ENCODE results near the gene COPZ2. TPM values are rescaled to one million over a fixed set of nuclear protein-coding genes. Genes with fewer than 3 reads are reported as not detected.

COPZ2 gene
- total RNA-seq, 1 donor from 2014 or later = 49.4 TPM

DNA sequence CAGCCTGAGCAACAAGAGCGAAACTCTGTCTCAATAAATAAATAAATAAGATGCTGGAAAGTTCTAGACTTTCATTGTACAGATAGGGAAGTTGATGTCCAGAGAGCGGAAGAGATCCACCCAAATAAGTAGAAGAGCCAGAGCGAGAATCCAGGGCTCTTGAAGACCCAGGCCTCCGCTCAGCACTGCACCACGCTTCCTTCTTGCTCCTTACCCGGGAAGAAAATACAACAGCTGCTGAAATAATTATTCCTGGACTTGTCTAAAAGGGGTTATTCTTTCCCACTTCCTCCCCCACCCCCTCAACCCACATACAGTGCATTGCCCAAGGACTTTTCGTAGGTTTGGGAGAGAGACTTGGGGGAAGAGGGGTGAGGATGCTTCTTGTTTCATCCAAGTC lies 40.0 kb downstream of the COPZ2 start:
- Mint-ChIP-seq H3K4me3 (ENCODE audit: unreplicated experiment) (no peak overlapping the region), H3K9me3 (ENCODE audit: unreplicated experiment) (no peaks in the 10 kb centered on the region), H3K4me1 (ENCODE audit: unreplicated experiment) (peaks cover 5% of the 10 kb centered on the region)

DNA sequence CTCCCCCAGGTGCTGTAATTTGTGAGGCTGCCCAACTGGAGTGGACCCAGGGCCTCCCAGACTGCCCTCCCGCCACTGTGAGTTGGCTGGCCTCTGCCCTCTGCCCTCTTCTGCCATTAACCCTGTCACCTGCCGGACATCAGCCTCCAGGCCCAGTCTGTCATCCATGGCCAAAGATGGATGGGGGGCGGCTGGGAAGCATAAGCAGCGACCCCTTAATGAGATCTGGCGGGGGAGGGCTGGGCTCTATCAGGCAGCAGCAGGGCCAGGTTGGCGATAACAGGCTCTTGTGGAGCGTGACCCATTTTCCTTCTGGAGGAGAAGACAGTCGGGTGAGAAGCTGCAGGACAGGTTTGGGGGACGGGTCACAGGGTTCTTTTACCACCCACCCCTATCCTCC lies 41.4 kb downstream of the COPZ2 start:
- Mint-ChIP-seq H3K9me3 (ENCODE audit: unreplicated experiment) (no peaks in the 10 kb centered on the region), H3K4me1 (ENCODE audit: unreplicated experiment) (no peaks in the 10 kb centered on the region), H3K27me3 (ENCODE audit: unreplicated experiment) (peaks cover 6% of the 10 kb centered on the region), H3K36me3 (ENCODE audit: unreplicated experiment) (no peaks in the 10 kb centered on the region), H3K27ac (ENCODE audit: unreplicated experiment) (no peak overlapping the region), H3K4me3 (ENCODE audit: unreplicated experiment) (no peak overlapping the region)
- DNase-seq (ENCODE audit: extremely low spot score, unreplicated experiment) = no peak
- TF ChIP-seq, protein P1, sequence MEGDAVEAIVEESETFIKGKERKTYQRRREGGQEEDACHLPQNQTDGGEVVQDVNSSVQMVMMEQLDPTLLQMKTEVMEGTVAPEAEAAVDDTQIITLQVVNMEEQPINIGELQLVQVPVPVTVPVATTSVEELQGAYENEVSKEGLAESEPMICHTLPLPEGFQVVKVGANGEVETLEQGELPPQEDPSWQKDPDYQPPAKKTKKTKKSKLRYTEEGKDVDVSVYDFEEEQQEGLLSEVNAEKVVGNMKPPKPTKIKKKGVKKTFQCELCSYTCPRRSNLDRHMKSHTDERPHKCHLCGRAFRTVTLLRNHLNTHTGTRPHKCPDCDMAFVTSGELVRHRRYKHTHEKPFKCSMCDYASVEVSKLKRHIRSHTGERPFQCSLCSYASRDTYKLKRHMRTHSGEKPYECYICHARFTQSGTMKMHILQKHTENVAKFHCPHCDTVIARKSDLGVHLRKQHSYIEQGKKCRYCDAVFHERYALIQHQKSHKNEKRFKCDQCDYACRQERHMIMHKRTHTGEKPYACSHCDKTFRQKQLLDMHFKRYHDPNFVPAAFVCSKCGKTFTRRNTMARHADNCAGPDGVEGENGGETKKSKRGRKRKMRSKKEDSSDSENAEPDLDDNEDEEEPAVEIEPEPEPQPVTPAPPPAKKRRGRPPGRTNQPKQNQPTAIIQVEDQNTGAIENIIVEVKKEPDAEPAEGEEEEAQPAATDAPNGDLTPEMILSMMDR (IDR thresholded peaks at IDR 0.05) = no peak

More for the DNA sequence above, 40.0 kb downstream of the COPZ2 start:
- TF ChIP-seq, protein P1 (IDR thresholded peaks at IDR 0.05) = no peak
- no peak for DNase-seq (ENCODE audit: extremely low spot score, unreplicated experiment)
- Mint-ChIP-seq H3K27me3 (ENCODE audit: unreplicated experiment) (peaks cover 4% of the 10 kb centered on the region), H3K36me3 (ENCODE audit: unreplicated experiment) (no peaks in the 10 kb centered on the region), H3K27ac (ENCODE audit: unreplicated experiment) (no peak overlapping the region)

DNA sequence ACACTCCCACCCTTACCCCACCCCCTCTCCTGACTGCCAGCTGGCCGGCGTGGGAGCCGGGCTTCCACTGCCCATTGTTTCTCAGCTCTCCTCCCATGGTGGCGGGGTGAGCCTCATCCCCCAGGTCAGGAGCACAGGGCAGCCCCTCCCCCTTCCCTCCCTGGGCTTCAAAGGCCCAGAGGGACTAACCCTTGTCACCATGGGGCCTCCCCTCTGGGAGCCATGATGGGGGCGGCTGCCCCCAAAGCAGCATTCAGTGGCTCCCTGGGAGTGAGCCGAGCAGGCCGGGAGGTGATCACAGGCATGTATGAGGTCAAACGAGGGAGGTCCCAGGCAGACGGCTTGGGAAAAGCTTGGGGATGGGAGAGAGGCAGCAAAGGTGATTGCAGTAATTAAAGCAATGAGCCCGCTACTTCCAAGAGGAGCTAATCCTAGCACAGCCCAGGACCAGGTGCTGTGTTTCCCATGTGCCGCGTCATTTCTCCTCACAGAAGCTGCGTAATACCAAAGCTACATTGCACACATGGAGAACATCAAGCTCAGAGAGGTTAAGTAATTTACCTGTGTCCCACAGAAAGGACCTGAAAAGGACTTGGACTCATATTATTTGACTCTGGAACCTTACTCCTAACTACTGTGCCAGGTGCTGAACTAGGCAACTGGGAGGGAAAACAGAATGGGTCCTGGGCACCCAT lies 42.2 kb downstream of the COPZ2 start:
- Mint-ChIP-seq H3K4me1 (ENCODE audit: unreplicated experiment) (no peaks in the 10 kb centered on the region), H3K36me3 (ENCODE audit: unreplicated experiment) (no peaks in the 10 kb centered on the region), H3K4me3 (ENCODE audit: unreplicated experiment) (no peak overlapping the region), H3K27me3 (ENCODE audit: unreplicated experiment) (peaks cover 6% of the 10 kb centered on the region), H3K9me3 (ENCODE audit: unreplicated experiment) (no peaks in the 10 kb centered on the region), H3K27ac (ENCODE audit: unreplicated experiment) (no peak overlapping the region)
- TF ChIP-seq, protein P1 (IDR thresholded peaks at IDR 0.05) = no peak
- DNase-seq (ENCODE audit: extremely low spot score, unreplicated experiment) = no peak

DNA sequence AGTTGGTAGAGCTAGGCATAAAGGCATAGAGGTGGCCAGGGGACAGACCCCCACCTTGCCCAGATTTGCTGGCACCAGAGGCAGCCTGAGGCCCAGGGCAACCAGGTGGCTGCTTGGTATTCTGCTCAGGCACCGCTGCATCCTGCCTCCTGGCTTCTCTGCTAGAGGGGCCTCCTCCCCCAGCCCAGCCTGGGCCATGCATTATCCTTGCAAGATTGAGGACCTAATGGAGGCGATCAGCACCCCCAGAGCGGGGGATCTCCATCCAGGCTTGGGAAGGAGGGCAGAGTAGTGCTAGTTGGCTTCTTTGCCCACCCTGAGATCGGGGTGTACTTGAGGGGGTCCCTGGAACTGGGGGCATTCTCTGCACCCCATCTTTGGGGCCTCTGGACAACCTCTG lies 42.9 kb downstream of the COPZ2 start:
- H3K36me3 Mint-ChIP-seq (ENCODE audit: unreplicated experiment) = no peaks in the 10 kb centered on the region
- no peak overlapping the region for H3K4me3 Mint-ChIP-seq (ENCODE audit: unreplicated experiment)
- TF ChIP-seq, protein P1 (IDR thresholded peaks at IDR 0.05) = no peak

DNA sequence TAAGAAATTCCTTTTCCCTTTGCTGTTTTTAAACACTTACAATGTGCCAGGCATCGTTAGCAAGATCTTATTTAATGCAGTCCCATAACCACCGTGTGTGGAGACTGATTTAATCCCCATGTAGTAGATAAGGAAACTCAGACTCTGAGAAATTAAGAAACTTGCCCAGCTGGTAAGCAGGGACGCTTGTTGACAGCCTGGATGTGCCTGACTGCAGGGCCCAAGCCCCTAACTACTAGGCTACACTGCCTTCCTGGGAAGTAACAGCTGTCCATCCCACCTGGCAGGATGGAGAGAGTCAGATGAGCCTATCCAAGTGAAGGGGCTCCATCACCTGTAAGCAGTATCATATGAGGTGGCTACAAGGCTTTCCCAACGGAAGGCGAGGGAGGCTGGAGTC lies 43.6 kb downstream of the COPZ2 start:
- H3K36me3 Mint-ChIP-seq (ENCODE audit: unreplicated experiment) = no peaks in the 10 kb centered on the region
- TF ChIP-seq, protein P1 (IDR thresholded peaks at IDR 0.05) = no peak
- H3K27me3 Mint-ChIP-seq (ENCODE audit: unreplicated experiment) = peaks cover 6% of the 10 kb centered on the region
- no peaks in the 10 kb centered on the region for H3K4me1 Mint-ChIP-seq (ENCODE audit: unreplicated experiment)
- DNase-seq (ENCODE audit: extremely low spot score, unreplicated experiment) = no peak
- no peaks in the 10 kb centered on the region for H3K9me3 Mint-ChIP-seq (ENCODE audit: unreplicated experiment)
- no peak overlapping the region for H3K27ac Mint-ChIP-seq (ENCODE audit: unreplicated experiment)
- H3K4me3 Mint-ChIP-seq (ENCODE audit: unreplicated experiment) = no peak overlapping the region

More for the DNA sequence above, 42.9 kb downstream of the COPZ2 start:
- no peak overlapping the region for H3K27ac Mint-ChIP-seq (ENCODE audit: unreplicated experiment)
- no peaks in the 10 kb centered on the region for H3K4me1 Mint-ChIP-seq (ENCODE audit: unreplicated experiment)
- peaks cover 6% of the 10 kb centered on the region for H3K27me3 Mint-ChIP-seq (ENCODE audit: unreplicated experiment)
- H3K9me3 Mint-ChIP-seq (ENCODE audit: unreplicated experiment) = no peaks in the 10 kb centered on the region
- no peak for DNase-seq (ENCODE audit: extremely low spot score, unreplicated experiment)
